Lung (tissue), 12 donors: ENCODE results near the gene CTXN1. TPM values are rescaled to one million over a fixed set of nuclear protein-coding genes. Genes with fewer than 3 reads are reported as not detected.
"Not testable (repeated sequence)": the region's sequence is repeated elsewhere in the genome, so short reads cannot be mapped to it uniquely, and the experiment has no call there.

Experiments used
- ATAC-seq: fragments of 200-7000 bp; cut with Tn5 transposase; one replicate; pipeline ENCODE4 v1.9.1; 2020; ENCODE audit warnings: moderate number of reproducible peaks; ENCODE audit not compliant: insufficient read depth, low FRiP score
- DNase-seq, 3 donors: peaks; one replicate each; pipeline ENCODE4 v3.0.0-alpha.2; 2013 to 2017
- H3K27ac ChIP-seq, 2 donors: one replicate each; pipeline ENCODE4 v1.5.1; 2013; ENCODE audit warnings: mild to moderate bottlenecking in 2 of 2, moderate library complexity in 2 of 2, control low read depth in 1 of 2, inconsistent platforms in 1 of 2, low read depth in 1 of 2, low read length in 1 of 2
- H3K27me3 ChIP-seq, 3 donors: one replicate each; pipeline ENCODE4 v1.5.1; 2013; ENCODE audit warnings: low read length in 2 of 3; ENCODE audit not compliant: control insufficient read depth in 3 of 3, insufficient read depth in 3 of 3
- H3K36me3 ChIP-seq, 4 donors: one replicate each; pipeline ENCODE4 v1.5.1; 2013; ENCODE audit warnings: low read length in 4 of 4, mild to moderate bottlenecking in 1 of 4, moderate library complexity in 1 of 4; ENCODE audit not compliant: control insufficient read depth in 4 of 4, insufficient read depth in 4 of 4
- H3K4me1 ChIP-seq, 5 donors: one replicate each; pipeline ENCODE4 v1.5.1; 2013; ENCODE audit warnings: low read length in 5 of 5, mild to moderate bottlenecking in 2 of 5, moderate library complexity in 1 of 5; ENCODE audit not compliant: control insufficient read depth in 5 of 5, insufficient read depth in 5 of 5
- H3K4me3 ChIP-seq: one replicate; pipeline ENCODE4 v1.5.1; 2013; ENCODE audit warnings: mild to moderate bottlenecking, control low read depth, moderate library complexity
- H3K9ac ChIP-seq, 2 donors: one replicate each; pipeline ENCODE4 v1.5.1; 2013; ENCODE audit warnings: low read length in 2 of 2, control low read depth in 1 of 2; ENCODE audit not compliant: insufficient read depth in 1 of 2
- H3K9me3 ChIP-seq, 4 donors: one replicate each; pipeline ENCODE4 v1.5.1; 2013; ENCODE audit warnings: low read length in 3 of 4, mild to moderate bottlenecking in 1 of 4, moderate library complexity in 1 of 4; ENCODE audit not compliant: control insufficient read depth in 4 of 4, insufficient read depth in 3 of 4
- CTCF ChIP-seq: IDR thresholded peaks from 2 replicates; pipeline ENCODE4 v1.5.1; 2012; ENCODE audit warnings: mild to moderate bottlenecking; ENCODE audit errors: control extremely low read depth, extremely low read depth
- WGBS, 2 donors: extraction: QIAGEN DNeasy Blood & Tissue Kit; methylation state at CpG; one replicate each; pipeline ENCODE4 v1.1.7; 2013; 5-methylcytosine and 5-hydroxymethylcytosine counted together
- polyA plus RNA-seq, 2 donors: library from polyadenylated mRNA; stranded (reverse); fragments of 200-250 nt; gene quantifications; one replicate each; pipeline ENCODE4 v1.2.1, GENCODE V29; 2013
- total RNA-seq, 2 donors: library from RNA; depleted of rRNA in 1 of 2; stranded (reverse); fragments of >200 nt in 1 of 2; gene quantifications; one replicate each; pipeline ENCODE4 v1.2.1, GENCODE V29; 2014 to 2021
- donor health status: control.
- donor health status: control.
- donor health status: Bipolar disorder and iron deficiency.
- donor health status: healthy.
- donor health status: DM: yes; HTN: yes; CAD: no.

Gene CTXN1
- total and polyA plus RNA-seq, 4 donors = 4.3 to 25.9 (median 6.9) TPM

- no peaks in the 10 kb centered on the region for H3K4me1 ChIP-seq
- no peaks in the 10 kb centered on the region for H3K27me3 ChIP-seq
- ATAC-seq (no peak), DNase-seq (peak in 2 of 3 donors; percentile 10 to 43)
- WGBS, 2 donors = 77 to 81% methylated on average over 13 of the region's 13 CpGs
- no peak for TF ChIP-seq CTCF
- H3K27ac ChIP-seq = no peak overlapping the region
- peaks cover 16 to 45% (median 22%) of the 10 kb centered on the region in 4 donors for H3K36me3 ChIP-seq
- no peak overlapping the region for H3K4me3 ChIP-seq
- H3K9ac ChIP-seq = no peak overlapping the region
- no peaks in the 10 kb centered on the region for H3K9me3 ChIP-seq
Measured at GRCh38 chr19:7961920-7962626, 36.1 kb upstream of the CTXN1 start.

- H3K27me3 ChIP-seq, DNase-seq, H3K9ac ChIP-seq, H3K27ac ChIP-seq, ATAC-seq, H3K9me3 ChIP-seq, H3K4me3 ChIP-seq, H3K4me1 ChIP-seq: not testable (repeated sequence)
- WGBS, 2 donors = 93 to 96% methylated on average over 4 of the region's 4 CpGs
- peaks cover 10 to 42% (median 19%) of the 10 kb centered on the region in 4 donors for H3K36me3 ChIP-seq
Measured at GRCh38 chr19:7961082-7961481, 35.1 kb upstream of the CTXN1 start.

DNA sequence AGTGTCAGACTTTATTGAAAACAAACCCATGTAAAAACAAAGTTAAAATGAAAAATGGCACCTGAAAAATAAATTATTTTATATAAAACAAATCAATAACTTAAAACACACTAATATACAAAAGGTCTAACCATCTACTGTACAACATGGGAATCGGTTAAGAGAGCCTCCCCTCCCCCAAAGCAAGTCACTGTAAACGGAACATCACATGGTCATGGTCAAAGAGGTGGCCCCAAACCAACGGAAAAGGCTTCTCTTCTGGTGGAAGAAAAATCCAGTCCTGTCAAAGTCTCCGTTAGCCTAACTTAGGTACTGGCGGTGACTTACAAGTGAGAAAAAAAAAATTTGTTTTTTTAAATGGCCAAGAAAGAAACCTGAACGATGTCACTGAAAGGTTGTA is 33.3 kb upstream of the CTXN1 start:
- DNase-seq = no peak
- no peak for TF ChIP-seq CTCF
- Histone ChIP-seq H3K27me3 (no peaks in the 10 kb centered on the region), H3K27ac (no peak overlapping the region), H3K9ac (no peak overlapping the region), H3K4me3 (no peak overlapping the region), H3K4me1 (no peaks in the 10 kb centered on the region), H3K36me3 (peaks cover 5 to 30% (median 16%) of the 10 kb centered on the region in 4 donors), H3K9me3 (no peaks in the 10 kb centered on the region)
- ATAC-seq = no peak
- 30 to 61% methylated on average over 6 of the region's 6 CpGs for WGBS, 2 donors

- H3K27me3 ChIP-seq = no peaks in the 10 kb centered on the region
- no peak overlapping the region for H3K9ac ChIP-seq
- TF ChIP-seq CTCF = no peak
- 79 to 89% methylated on average over 11 of the region's 11 CpGs for WGBS, 2 donors
- peaks cover 0 to 10% (median 5%) of the 10 kb centered on the region in 4 donors for H3K36me3 ChIP-seq
- no peak overlapping the region for H3K4me3 ChIP-seq
- H3K27ac ChIP-seq = no peak overlapping the region
- no peaks in the 10 kb centered on the region for H3K9me3 ChIP-seq
- peaks cover 0 to 5% (median 0%) of the 10 kb centered on the region in 5 donors for H3K4me1 ChIP-seq
- ATAC-seq (no peak), DNase-seq (no peak)
Measured at GRCh38 chr19:7955696-7956095, 29.8 kb upstream of the CTXN1 start.
